SK-N-MC (cell line): Measurements from ENCODE around the gene LANCL1.

Experiments
- DNase-seq: peaks from one replicate; pipeline ENCODE4 v3.0.0-alpha.2; 2011; ENCODE audit warnings: low read depth, low spot score
- H3K27ac ChIP-seq: fragments of 200-600 bp; sonication (generic); 2 replicates; pipeline ENCODE4 v1.5.1; 2016; ENCODE audit warnings: mixed run types
- H3K36me3 ChIP-seq: fragments of 200-600 bp; sonication (generic); 2 replicates; pipeline ENCODE4 v1.6.1; 2017; ENCODE audit warnings: antibody characterized with exemption, low read length, mixed read lengths; ENCODE audit not compliant: insufficient read depth
- H3K4me3 ChIP-seq: fragments of 200-600 bp; sonication (generic); 2 replicates; pipeline ENCODE4 v1.5.1; 2016
- H3K9ac ChIP-seq: fragments of 200-600 bp; sonication (generic); 2 replicates; pipeline ENCODE4 v1.8.0; 2017; ENCODE audit warnings: mixed run types, mixed read lengths; ENCODE audit not compliant: insufficient read length
- H3K9me3 ChIP-seq: fragments of 200-600 bp; sonication (generic); 2 replicates; pipeline ENCODE4 v1.6.1; 2017; ENCODE audit warnings: low read depth, mild to moderate bottlenecking, antibody characterized with exemption, low read length, moderate library complexity, mixed read lengths
- EZH2 ChIP-seq: fragments of 200-600 bp; sonication (generic); IDR thresholded peaks from one replicate; pipeline ENCODE4 v1.6.1; 2017; ENCODE audit warnings: antibody characterized with exemption
- FOXP2 ChIP-seq: optimal IDR thresholded peaks from 2 replicates; pipeline ENCODE3; 2011; ENCODE audit warnings: mild to moderate bottlenecking, moderate library complexity; ENCODE audit not compliant: insufficient read depth; ENCODE audit errors: extremely low read length, control extremely low read depth
- POLR2AphosphoS5 ChIP-seq: IDR thresholded peaks from 2 replicates; pipeline ENCODE4 v1.6.1; 2012; ENCODE audit warnings: mild to moderate bottlenecking, low read depth, low read length, borderline replicate concordance

Gene LANCL1

GRCh38 chr2:210476194-210477128, at the start of gene LANCL1:
TSS of gene LANCL1 (minus strand) at chr2:210476759. CDS start at chr2:210476396, 363 bp downstream.
- Histone ChIP-seq H3K9me3 (no peaks in the 10 kb centered on the region), H3K9ac (peak within 1 kb of the TSS; percentile 93), H3K27ac (peak within 1 kb of the TSS; percentile 59), H3K4me3 (peak within 1 kb of the TSS; percentile 88), H3K36me3 (peaks cover 23% of the 10 kb centered on the region)
- DNase-seq, result peak; percentile 20
- TF ChIP-seq EZH2 (no peak), FOXP2 (no peak), POLR2AphosphoS5 (peak; percentile 88)

GRCh38 chr2:210524533-210524932, 48.0 kb upstream of the LANCL1 start:
- Histone ChIP-seq H3K27ac (no peak overlapping the region), H3K36me3 (no peaks in the 10 kb centered on the region), H3K4me3 (no peak overlapping the region), H3K9ac (no peak overlapping the region), H3K9me3 (no peaks in the 10 kb centered on the region)
- no peak for TF ChIP-seq FOXP2
- no peak for TF ChIP-seq POLR2AphosphoS5
- TF ChIP-seq EZH2, result no peak
- no peak for DNase-seq

- no peak overlapping the region for H3K9ac ChIP-seq
- no peaks in the 10 kb centered on the region for H3K9me3 ChIP-seq
- H3K27ac ChIP-seq, result no peak overlapping the region
- no peak overlapping the region for H3K4me3 ChIP-seq
- no peak for DNase-seq
- H3K36me3 ChIP-seq, result no peaks in the 10 kb centered on the region
- no peak for TF ChIP-seq EZH2
- TF ChIP-seq POLR2AphosphoS5, result no peak
- no peak for TF ChIP-seq FOXP2
These were observed 47.2 kb upstream of the LANCL1 start for GRCh38 chr2:210523650-210524289.

GRCh38 chr2:210522399-210522798, 45.8 kb upstream of the LANCL1 start:
- no peaks in the 10 kb centered on the region for H3K36me3 ChIP-seq
- no peaks in the 10 kb centered on the region for H3K9me3 ChIP-seq
- TF ChIP-seq EZH2, result no peak
- no peak for TF ChIP-seq FOXP2
- no peak for TF ChIP-seq POLR2AphosphoS5
- DNase-seq, result no peak
- no peak overlapping the region for H3K4me3 ChIP-seq
- H3K27ac ChIP-seq, result no peak overlapping the region
- no peak overlapping the region for H3K9ac ChIP-seq

GRCh38 chr2:210519594-210519993, 43.0 kb upstream of the LANCL1 start:
- TF ChIP-seq POLR2AphosphoS5, result no peak
- TF ChIP-seq EZH2, result no peak
- no peak for TF ChIP-seq FOXP2
- no peak for DNase-seq

GRCh38 chr2:210517264-210517663, 40.7 kb upstream of the LANCL1 start:
- DNase-seq, result no peak
- H3K9ac ChIP-seq, result no peak overlapping the region
- H3K27ac ChIP-seq, result no peak overlapping the region
- no peak for TF ChIP-seq FOXP2
- TF ChIP-seq POLR2AphosphoS5, result no peak
- no peak for TF ChIP-seq EZH2
- H3K4me3 ChIP-seq, result no peak overlapping the region
- no peaks in the 10 kb centered on the region for H3K36me3 ChIP-seq
- no peaks in the 10 kb centered on the region for H3K9me3 ChIP-seq

More at GRCh38 chr2:210519594-210519993, 43.0 kb upstream of the LANCL1 start:
- Histone ChIP-seq H3K9me3 (no peaks in the 10 kb centered on the region), H3K4me3 (no peak overlapping the region), H3K36me3 (no peaks in the 10 kb centered on the region), H3K27ac (no peak overlapping the region), H3K9ac (no peak overlapping the region)

- no peak overlapping the region for H3K9ac ChIP-seq
- TF ChIP-seq EZH2 (no peak), FOXP2 (no peak), POLR2AphosphoS5 (no peak)
These were observed 39.4 kb upstream of the LANCL1 start for GRCh38 chr2:210515911-210516310.

GRCh38 chr2:210503725-210504191, 27.2 kb upstream of the LANCL1 start:
- DNase-seq, result no peak
- TF ChIP-seq POLR2AphosphoS5, result no peak
- no peak for TF ChIP-seq FOXP2
- TF ChIP-seq EZH2, result no peak
- no peaks in the 10 kb centered on the region for H3K36me3 ChIP-seq

More at GRCh38 chr2:210515911-210516310, 39.4 kb upstream of the LANCL1 start:
- Histone ChIP-seq H3K36me3 (no peaks in the 10 kb centered on the region), H3K4me3 (no peak overlapping the region), H3K27ac (no peak overlapping the region), H3K9me3 (no peaks in the 10 kb centered on the region)
- DNase-seq, result no peak

More at GRCh38 chr2:210503725-210504191, 27.2 kb upstream of the LANCL1 start:
- no peak overlapping the region for H3K9ac ChIP-seq
- H3K9me3 ChIP-seq, result no peaks in the 10 kb centered on the region
- H3K4me3 ChIP-seq, result no peak overlapping the region
- H3K27ac ChIP-seq, result no peak overlapping the region
